ENCODE data around the gene FKBP1B. TPM values are rescaled to one million over a fixed set of nuclear protein-coding genes. Genes with fewer than 3 reads are reported as not detected.

FKBP1B gene
- total RNA-seq, 1 donor from 2014 or later = 1.4 TPM

DNA sequence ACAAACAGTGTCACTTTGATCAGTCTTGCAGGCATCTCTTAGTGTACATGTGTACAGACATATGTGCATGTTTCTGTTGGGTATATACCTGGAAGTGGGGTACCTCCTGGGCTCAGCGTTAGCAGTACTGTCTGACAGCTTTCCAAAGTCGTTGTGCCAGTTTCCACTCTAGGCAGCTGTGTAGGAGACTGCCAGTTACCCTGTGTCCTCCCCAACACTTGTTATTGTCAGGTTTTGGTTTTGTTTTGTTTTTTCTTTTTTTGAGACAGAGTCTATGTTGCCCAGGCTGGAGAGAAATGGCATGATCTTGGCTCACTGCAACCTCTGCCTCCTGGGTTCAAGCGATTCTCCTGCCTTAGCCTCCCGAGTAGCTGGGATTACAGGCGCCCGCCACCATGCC lies 6.2 kb downstream of the FKBP1B start:
- intact Hi-C loops (cut with micrococcal nuclease) = no loop called here

DNA sequence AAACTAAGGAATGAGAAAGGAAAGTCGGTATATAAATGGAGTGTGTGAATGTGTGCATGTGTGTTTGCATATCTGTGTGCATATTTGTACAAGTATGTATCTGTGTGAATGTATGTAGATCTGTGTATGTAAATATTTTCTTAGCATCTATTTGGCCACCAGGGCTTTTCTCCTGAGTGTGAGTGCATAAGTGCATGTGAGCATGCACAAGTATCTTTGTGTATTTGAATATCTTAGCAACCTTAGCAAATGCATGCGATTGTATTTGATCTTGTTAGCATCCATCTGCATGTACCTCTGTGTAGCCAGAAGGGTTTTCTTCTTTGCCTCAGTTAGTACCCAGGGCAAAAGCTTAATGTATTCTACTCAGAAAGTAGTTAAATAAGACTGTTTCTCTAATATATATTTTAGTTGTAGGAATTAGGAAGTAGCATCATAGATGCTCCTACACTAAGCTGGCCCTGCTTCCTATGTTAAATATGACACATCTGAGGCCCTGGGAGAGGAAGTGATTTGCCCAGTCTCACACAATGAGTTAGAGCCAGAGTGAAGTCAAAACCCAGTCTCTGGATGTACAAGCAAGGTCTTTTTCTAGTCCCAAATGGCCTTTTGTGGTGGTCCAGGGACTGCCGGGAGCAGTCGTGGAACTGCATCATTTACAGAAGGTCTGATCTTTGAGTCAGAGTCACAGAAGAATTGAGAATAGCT lies 9.2 kb downstream of the FKBP1B start:
- intact Hi-C loops (cut with micrococcal nuclease) = no loop called here

- intact Hi-C loops (cut with micrococcal nuclease) = no loop called here
Measured at GRCh38 chr2:24065341-24065740, 15.8 kb downstream of the FKBP1B start.

GRCh38 chr2:24072259-24072658 lies 22.7 kb downstream of the FKBP1B start:
- intact Hi-C loops (cut with micrococcal nuclease) = loop anchor here (10.0 kb wide), 1 partner anchor 1963 kb away; the partner anchor contains the start of gene RAB10

- intact Hi-C loops (cut with micrococcal nuclease) = loop anchor here (10.0 kb wide), 1 partner anchor 1961 kb away; the partner anchor contains the start of gene RAB10
Measured at GRCh38 chr2:24073816-24074215, 24.3 kb downstream of the FKBP1B start.

- intact Hi-C loops (cut with micrococcal nuclease) = loop anchor here (10.0 kb wide), 1 partner anchor 1960 kb away; the partner anchor contains the start of gene RAB10
Measured at GRCh38 chr2:24075259-24075658, 25.7 kb downstream of the FKBP1B start.

- intact Hi-C loops (cut with micrococcal nuclease) = loop anchor here (1.0 to 10.0 kb wide), 16 partner anchors 8 to 1959 kb away; partner anchors contain the start of genes ASXL2, ATAD2B, CENPO and DNAJC27
Measured at GRCh38 chr2:24075915-24076848, 26.6 kb downstream of the FKBP1B start, which contains the start of gene SF3B6. Gene SF3B6 (minus strand): TSS chr2:24076326. CDS start chr2:24076229, 97 bp downstream.

- intact Hi-C loops (cut with micrococcal nuclease) = loop anchor here (1.0 to 10.0 kb wide), 16 partner anchors 7 to 1958 kb away; partner anchors contain the start of genes ASXL2, ATAD2B, CENPO and DNAJC27
Measured at GRCh38 chr2:24076849-24077534, 27.5 kb downstream of the FKBP1B start.

DNA sequence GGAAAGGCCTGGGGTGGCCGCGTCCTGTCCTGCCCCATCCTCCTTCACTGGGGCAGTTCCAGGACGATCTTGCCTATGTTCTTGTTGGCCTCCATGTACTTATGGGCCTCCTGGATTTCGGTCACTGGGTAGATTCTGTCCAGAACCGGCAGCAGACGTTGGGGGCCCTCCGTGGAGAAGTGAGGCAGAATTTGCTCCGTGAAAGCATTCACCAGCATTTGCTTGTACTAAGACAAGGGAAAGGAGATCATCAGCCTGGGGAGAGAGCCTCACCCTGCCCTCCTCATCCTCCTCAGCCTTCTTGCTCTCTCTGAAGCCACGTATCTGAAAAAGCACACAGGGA lies 28.0 kb downstream of the FKBP1B start:
- intact Hi-C loops (cut with micrococcal nuclease) = loop anchor here (2.0 to 10.0 kb wide), 8 partner anchors 253 to 1957 kb away; partner anchors contain the start of genes ASXL2, CENPO, EFR3B and ITSN2

DNA sequence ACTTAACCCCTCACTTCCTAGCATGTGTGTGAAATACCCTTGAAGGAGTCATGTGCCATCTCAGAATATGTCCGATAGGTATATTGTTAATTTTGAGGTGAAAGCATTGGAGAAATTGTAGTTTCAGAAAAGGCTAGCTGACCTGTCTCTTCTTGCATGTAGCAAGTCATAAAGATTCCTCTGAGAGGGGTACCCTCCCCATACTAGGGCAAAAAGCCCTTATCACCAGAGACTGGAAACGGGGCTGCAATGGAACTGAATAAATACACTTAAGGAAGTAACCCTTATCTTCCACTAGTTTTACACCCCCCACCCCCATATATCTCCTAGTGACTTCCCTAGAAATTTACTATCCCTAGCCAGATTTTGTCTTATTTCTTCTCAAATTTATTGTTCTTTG lies 28.3 kb downstream of the FKBP1B start:
- intact Hi-C loops (cut with micrococcal nuclease) = loop anchor here (2.0 to 10.0 kb wide), 8 partner anchors 253 to 1957 kb away; partner anchors contain the start of genes ASXL2, CENPO, EFR3B and ITSN2

DNA sequence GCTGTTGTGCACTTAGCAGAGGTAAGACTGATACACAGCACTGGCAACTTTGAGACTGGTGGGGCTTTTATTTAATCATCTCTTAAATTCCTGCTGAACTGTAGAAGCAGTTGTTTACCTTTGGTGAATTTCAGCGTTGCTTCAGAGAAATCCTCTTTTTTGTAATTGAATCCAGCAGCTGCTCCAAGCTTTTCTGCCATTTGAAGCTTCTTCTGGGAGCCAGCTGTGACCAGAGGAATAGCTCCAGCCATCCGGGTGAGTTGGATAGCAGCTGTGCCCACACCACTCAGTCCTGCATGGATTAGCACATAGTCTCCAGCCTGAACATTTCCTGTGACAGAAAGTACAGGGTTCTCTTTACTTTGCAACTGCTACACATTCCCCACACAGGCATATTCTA lies 31.2 kb downstream of the FKBP1B start:
- intact Hi-C loops (cut with micrococcal nuclease) = no loop called here

- intact Hi-C loops (cut with micrococcal nuclease) = no loop called here
Measured at GRCh38 chr2:24082787-24083566, 33.4 kb downstream of the FKBP1B start.

- intact Hi-C loops (cut with micrococcal nuclease) = loop anchor here (1.0 to 2.0 kb wide), 8 partner anchors 7 to 299 kb away; partner anchors contain the start of genes ATAD2B, FAM228B, ITSN2 and PFN4
Measured at GRCh38 chr2:24083567-24084385, 34.2 kb downstream of the FKBP1B start.

- intact Hi-C loops (cut with micrococcal nuclease) = loop anchor here (1.0 to 2.0 kb wide), 8 partner anchors 8 to 298 kb away; partner anchors contain the start of genes ATAD2B, FAM228B, ITSN2 and PFN4
Measured at GRCh38 chr2:24084386-24085199, 35.1 kb downstream of the FKBP1B start, which contains the start of gene TP53I3. Gene TP53I3 (minus strand): TSS chr2:24084834. CDS start chr2:24084326, 508 bp downstream.

GRCh38 chr2:24085200-24085489 lies 35.6 kb downstream of the FKBP1B start:
- intact Hi-C loops (cut with micrococcal nuclease) = loop anchor here (2.0 kb wide), 3 partner anchors 38 to 276 kb away; partner anchors contain the start of genes FAM228B, ITSN2, PFN4 and WDCP

- intact Hi-C loops (cut with micrococcal nuclease) = no loop called here
Measured at GRCh38 chr2:24086241-24086640, 36.7 kb downstream of the FKBP1B start.

- intact Hi-C loops (cut with micrococcal nuclease) = no loop called here
Measured at GRCh38 chr2:24087032-24087431, 37.5 kb downstream of the FKBP1B start.

- intact Hi-C loops (cut with micrococcal nuclease) = no loop called here
Measured at GRCh38 chr2:24088821-24089359, 39.3 kb downstream of the FKBP1B start.

All from T-helper 1 cell treated with Interleukin-12 subunit alpha and Interleukin-12 subunit beta and Interleukin-4 antibody, amounts not matched to agents 30 ng/mL and 1 ng/mL, for 36 hours (primary cell).